A172 (cell line): ENCODE results near the gene S1PR5. TPM values are rescaled to one million over a fixed set of nuclear protein-coding genes. Genes with fewer than 3 reads are reported as not detected.
"Not testable (repeated sequence)": the region's sequence is repeated elsewhere in the genome, so short reads cannot be mapped to it uniquely, and the experiment has no call there.

Experiments
- DNase-seq: peaks from one replicate; pipeline ENCODE4 v3.0.0-alpha.2; 2015; ENCODE audit warnings: low spot score
- total RNA-seq: library from RNA; depleted of rRNA; stranded (reverse); fragments of >200 nt; shearing (Covaris generic); gene quantifications from 2 replicates; pipeline ENCODE4 v1.2.3, GENCODE V29; 2014

S1PR5 gene
- total RNA-seq, 1 experiment from 2014 or later: 9.0 TPM

DNA sequence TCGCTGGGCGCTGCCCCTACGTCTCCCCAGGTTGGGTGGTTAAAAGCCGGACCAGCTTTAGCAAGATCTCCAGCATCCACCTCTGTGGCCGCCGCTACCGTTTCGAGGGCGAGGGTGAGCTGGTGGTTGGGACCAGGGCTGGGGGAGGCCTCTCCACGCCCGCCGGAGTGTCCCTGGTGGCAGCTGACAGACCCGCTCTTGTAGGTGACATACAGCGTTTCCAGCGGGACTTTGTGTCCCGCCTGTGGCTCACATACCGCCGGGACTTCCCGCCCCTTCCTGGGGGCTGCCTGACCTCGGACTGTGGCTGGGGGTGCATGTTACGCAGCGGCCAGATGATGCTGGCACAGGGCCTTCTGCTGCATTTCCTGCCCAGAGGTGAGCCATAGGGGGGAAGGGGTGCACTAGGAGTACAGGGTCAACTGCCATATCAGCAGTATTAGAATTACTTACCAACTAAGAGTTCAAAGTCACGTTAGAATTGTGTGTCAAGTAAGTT, 27.6 kb upstream of the S1PR5 start:
- DNase-seq: no peak

DNA sequence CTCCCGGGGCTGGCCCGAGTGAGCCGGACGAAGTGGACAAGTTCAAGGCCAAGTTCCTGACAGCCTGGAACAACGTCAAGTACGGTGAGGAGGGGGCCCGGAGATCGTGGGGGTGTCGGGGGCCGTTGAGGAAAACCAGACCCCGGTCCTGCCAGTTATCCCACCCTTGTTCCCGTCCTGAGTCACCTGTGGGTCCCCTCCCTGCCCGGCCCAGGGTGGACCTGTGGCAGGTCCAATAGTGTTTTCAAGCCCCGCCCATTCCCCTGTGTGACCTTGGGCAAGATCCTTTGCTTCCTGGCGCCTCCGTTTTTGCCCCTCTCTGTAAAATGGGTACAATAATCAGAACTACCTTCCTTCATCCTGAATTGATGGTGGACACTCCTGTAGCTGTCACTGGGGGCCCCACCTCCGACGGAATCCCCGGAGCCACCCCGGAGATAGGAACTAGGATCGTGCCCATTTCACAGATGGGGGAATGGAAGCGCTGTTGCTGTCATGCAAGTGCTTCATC, 27.1 kb upstream of the S1PR5 start:
- DNase-seq: no peak

DNA sequence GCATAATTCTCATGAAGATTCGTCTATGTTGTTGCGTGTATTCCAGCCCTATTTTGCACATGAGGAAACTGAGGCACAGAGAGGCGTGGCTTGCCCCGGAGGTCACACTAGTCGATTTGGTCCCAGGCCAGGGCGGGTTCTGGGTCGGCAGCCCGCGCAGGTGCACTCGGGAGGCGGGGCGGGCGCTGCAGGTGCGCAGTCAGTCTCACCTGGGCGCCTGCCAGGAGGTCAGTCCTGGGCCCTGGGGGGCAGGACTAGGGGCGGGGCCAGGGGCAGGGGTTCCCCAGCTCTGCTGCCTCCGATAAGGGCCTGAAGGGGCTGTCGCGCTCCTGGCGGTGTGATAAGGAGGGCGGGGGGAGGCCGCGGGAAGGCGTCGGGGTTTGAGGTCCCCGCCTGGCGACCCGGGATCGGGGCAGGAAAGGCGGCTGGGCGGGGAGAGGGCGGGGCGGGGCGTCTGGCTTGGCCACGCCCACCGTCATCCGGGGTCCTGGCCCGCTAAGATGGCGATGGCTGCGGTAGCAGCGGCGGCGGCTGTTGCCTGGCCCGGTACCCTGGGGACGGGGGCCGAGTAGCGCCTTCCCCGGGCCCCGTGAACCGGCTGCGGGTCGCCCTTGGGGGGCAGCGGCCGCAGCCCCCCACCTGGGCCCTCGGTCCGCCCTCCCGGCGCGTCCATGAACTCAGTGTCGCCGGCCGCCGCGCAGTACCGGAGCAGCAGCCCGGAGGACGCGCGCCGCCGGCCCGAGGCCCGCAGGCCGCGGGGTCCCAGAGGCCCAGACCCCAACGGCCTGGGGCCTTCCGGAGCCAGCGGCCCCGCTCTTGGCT, 26.4 kb upstream of the S1PR5 start, which contains the start of gene ATG4D:
Gene ATG4D (plus strand): TSS at position 485 of the 822 bp plus-strand sequence. CDS start 187 bp downstream, at position 672.
- peak; percentile 53 for DNase-seq

DNA sequence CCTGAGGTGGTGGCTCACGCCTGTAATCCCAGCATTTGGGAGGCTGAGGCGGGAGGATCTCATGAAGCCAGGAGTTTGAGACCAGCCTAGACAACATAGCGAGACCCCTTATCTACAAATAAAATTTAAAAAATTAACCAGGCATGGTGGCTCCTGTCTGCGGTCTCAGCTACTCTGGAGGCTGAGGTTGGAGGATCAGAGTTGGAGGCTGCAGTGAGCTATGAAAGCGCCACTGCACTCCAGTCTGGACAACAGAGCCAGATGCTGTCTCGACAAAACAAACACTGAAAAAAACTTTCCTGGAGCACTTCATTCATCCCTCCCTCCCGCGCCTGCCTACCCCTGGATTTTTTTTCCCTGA, 25.8 kb upstream of the S1PR5 start:
- DNase-seq: no peak

DNA sequence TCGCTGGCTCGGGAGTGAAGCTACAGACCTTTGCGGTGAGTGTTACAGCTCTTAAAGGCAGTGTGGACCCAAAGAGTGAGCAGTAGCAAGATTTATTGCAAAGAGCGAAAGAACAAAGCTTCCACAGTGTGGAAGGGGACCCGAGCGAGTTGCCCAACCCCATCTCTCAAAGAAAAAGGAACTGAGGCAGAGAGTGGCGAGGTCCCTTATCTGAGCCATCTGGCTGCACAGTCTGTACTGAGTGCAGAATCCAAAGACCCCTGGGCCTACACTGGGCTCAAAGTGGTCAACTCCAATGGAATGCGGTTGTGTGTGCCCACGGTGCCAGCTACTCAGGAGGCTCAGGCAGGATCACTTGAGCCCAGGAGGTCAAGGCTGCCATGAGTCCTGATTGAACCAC, 21.8 kb upstream of the S1PR5 start:
- not testable (repeated sequence) for DNase-seq

DNA sequence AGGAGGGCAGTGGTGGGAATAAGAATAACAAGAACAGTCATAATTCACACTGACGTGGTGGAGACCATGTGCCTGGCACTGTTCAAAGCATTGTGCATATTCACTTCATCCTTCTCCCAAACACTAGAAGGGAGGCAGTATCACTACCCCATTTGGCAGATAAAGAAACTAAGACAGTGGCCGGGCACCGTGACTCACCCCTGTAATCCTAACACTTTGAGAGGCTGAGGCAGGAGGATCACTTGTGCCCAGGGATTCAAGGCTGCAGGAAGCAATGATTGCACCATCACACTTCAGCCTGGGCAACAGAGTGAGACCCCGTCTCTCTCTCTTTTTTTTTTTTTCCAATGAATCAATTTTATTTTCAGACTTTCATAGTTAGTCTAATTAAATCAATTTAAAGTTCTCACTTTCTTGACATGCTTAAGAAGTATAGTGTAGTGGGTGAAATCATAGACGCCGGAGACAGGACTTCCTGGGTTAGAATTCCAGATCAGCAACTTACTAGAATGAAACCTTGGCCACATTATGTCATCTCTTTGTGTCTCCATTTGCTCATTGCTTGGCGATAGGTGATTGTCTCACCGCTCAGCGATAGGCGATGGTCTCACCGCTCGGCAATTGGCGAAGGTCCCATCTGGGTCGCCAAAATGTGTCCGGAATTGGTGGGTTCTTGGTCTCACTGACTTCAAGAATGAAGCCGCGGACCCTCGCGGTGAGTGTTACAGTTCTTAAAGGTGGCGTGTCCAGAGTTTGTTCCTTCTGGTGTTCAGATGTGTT, 21.1 kb upstream of the S1PR5 start:
- DNase-seq: no peak

DNA sequence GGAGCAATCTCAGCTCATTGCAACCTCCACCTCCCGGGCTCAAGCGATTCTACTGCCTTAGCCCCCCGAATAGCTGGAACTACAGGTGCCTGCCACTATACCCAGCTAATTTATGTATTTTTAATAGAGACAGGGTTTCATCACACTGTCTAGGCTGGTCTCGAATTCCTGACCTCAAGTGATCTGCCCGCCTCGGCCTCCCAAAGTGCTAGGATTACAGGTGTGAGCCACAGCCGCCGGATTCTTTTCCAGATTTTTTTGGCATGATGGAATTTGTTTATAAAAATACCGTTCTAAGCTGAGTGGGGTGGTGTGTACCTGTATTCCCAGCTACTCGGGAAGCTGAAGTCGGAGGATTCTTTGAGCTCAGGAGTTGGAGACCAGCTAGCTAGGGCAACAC, 20.4 kb upstream of the S1PR5 start:
- DNase-seq: no peak

DNA sequence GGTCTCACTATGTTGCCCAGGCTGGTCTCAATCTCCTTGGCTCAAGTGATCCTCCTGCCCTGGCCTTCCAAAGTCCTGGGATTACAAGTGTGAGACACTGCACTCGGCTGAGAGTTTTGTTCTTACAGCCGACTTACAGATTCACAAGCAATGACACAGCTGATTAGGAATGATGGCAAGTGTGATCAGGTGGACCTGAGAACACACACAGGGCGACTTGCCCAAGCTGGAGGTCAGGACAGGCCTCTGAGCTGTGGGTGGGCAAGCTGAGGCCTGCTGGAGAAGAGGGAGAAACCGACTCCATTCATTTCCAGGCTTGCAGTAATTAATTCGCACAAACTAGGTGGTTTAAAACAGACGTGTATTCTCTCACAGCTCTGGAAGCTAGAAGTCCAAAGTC, 18.4 kb upstream of the S1PR5 start:
- DNase-seq: no peak

DNA sequence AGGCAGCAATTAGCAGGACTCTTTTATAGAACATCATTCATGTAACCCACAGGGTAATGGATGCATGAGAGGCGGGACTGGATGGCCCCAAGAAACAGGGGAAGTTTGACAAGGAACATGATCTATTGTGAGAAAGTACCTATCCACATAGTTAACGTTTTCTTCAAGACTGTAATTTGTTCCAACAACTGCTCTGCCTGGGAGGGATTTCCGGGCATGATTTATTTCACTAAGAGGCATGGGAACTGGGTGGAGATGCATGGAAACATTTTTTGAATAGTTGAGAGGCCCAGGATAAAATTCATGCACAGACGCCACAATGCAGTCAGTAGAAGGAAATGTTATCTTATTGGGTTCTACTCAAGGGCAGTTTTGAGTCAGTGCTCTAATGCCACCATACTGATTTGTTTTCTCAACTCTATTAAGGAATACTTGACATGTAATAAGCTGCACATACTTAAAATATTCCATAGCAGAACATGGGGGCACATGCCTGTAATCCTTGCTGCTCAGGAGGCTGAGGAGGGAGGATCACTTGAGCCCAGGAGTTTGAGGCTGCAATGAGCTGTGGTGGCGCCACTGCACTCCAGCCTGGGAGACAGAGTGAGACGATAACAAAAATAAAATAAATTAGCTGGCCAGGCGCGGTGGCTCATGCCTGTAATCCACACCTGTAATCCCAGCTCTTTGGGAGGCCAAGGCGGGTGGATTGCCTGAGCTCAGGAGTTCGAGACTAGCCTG, 16.6 kb upstream of the S1PR5 start:
- DNase-seq: peak; percentile 99

DNA sequence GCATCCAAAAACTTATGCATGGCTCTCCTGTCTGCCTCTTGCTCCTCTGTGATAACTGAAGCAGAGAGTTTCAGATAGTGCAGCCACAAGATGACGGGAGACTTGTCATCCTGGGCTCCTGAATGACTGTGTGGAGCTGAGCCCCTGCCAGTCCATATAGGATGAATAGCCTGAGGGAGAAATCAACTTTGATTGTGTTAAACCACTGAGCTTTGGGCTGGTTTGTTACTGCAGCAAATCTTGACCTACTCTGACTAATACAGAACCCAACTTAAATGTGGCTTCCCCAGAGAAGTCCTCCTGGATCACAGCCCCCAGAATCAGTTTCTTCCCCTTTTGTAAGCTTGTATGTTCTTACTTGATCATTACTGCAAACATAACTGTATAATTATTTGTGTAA, 15.2 kb upstream of the S1PR5 start:
- DNase-seq: no peak

DNA sequence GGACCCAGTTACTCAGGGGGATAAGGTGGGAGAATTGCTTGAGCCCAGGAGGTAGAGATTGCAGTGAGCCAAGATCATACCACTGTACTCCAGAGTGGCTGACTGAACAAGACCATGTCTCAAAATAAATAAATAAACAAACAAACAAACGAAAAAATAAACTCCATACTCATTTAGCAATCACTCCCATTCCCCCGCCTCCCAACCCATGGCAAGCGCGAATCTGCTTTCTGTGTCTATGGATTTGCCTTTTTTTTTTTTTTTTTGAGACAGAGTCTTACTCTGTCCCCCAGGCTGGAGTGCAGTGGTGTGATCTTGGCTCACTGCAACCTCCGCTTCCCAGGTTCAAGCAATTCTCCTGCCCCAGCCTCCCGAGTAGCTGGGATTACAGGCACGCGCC, 9.6 kb upstream of the S1PR5 start:
- not testable (repeated sequence) for DNase-seq

DNA sequence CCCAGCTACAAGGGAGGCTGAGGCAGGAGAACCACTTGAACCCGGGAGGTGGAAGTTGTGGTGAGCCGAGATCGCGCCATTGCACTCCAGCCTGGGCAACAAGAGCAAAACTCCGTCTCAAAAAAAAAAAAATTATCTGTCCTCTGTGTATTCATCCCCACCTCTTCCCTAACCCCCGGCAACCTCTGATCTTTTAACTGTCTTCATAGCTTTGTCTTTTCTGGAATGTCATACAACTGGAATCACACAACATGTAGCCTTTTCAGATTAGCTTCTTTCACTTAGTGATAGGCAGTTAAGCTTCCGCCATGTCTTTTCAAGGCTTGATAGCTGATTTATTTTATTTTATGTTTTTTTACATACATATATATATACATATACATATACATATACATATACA, 8.4 kb upstream of the S1PR5 start:
- no peak for DNase-seq

DNA sequence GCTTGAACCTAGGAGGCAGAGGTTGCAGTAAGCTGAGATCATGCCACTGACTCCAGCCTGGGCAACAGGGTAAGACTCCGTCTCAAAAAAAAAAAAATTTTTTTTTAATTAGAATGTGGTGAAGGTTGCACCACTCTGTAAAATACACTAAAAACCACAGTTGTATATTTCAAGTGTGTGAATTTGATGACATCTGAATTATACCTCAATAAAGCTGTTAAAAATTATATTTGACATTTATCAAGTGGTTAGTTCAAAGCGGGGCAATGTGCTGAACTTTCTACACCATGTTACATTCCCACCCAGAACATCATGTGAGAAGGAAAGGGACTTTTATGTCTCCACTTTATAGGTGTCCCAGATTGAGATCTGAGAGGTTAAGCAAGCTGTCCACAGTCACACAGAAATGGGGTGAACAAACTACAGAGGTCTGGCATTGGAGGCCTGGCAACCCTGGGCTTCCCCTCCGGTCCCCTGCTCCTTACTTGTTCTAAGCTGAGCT, 5.9 kb upstream of the S1PR5 start:
- DNase-seq: no peak

DNA sequence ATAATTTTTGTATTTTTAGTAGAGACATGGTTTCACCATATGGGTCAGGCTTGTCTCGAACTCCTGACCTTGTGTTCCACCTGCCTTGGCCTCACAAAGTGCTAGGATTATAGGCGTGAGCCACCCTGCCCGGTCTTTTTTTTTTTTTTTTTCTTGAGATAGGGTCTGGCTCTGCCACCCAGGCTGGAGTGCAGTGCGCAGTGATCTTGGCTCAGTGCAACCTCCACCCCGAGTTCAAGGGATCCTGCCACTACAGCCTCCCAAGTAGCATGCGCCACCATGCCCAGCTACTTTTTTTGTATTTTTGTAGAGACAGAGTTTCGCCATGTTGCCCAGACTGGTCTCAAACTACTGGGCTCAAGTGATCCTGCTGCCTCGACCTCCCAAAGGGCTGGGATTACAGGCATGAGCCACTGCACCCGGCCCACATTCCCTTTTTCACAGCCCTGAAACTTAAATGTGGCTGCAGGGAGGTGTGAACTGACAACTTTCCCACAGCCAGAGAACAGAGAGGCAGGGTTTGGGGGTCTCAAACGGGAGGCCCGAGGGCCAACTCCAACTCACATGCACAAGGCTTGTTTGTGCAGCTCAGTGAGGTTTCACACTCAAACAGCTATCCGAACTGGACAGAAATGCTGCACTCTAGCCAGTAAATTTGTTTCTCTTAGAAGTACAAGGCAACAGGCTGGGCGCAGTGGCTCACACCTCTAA, 4.4 kb upstream of the S1PR5 start:
- no peak for DNase-seq

DNA sequence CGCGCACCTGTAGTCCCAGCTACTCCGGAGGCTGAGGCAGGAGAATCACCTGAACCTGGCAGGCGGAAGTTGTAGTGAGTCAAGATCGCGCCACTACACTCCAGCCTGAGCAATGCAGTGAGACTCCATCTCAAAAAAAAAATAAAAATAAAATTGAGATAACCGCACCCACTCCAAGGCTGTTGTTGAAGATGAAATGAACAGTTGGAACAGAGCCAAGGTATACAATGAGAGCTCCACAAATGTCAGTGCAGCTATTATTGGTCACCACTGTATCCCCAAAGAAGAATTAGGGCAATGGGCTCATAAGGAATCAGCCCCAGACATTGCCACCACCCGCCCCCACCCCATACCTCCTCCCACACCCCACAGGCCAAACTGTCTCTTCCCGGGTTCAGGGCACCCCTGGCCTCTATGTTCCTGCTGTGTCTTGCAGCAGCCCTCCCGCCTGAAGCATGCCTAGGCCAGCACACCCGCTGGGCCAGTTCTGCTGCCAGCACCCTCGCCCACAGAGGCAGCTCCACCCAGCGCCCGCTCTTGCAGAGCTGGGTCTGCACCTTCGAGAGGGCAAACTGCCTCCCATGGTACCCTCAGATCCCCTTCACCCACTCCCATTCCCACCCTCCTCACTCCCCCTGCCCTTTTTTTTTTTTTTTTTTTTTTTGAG, 3.5 kb upstream of the S1PR5 start:
- DNase-seq: no peak

DNA sequence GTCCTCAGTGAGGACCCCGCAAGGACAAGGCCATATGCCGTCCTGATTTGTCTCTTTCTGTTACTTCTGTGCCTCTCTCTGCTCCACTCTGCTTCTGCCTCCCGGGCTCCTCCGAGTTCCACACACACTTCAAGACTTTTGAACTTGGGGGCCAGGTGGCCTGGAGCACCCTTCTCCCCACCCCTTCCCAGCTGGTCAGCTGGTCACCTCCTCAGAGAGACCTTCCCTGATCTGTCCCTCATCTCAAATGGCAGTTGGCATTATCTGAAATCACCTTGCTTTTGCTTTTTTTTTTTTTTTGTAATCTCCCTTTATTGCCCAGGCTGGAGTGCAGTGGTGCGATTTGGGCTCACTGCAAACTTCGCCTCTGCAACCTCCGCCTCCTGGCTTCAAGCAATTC, 2.2 kb upstream of the S1PR5 start:
- no peak for DNase-seq

DNA sequence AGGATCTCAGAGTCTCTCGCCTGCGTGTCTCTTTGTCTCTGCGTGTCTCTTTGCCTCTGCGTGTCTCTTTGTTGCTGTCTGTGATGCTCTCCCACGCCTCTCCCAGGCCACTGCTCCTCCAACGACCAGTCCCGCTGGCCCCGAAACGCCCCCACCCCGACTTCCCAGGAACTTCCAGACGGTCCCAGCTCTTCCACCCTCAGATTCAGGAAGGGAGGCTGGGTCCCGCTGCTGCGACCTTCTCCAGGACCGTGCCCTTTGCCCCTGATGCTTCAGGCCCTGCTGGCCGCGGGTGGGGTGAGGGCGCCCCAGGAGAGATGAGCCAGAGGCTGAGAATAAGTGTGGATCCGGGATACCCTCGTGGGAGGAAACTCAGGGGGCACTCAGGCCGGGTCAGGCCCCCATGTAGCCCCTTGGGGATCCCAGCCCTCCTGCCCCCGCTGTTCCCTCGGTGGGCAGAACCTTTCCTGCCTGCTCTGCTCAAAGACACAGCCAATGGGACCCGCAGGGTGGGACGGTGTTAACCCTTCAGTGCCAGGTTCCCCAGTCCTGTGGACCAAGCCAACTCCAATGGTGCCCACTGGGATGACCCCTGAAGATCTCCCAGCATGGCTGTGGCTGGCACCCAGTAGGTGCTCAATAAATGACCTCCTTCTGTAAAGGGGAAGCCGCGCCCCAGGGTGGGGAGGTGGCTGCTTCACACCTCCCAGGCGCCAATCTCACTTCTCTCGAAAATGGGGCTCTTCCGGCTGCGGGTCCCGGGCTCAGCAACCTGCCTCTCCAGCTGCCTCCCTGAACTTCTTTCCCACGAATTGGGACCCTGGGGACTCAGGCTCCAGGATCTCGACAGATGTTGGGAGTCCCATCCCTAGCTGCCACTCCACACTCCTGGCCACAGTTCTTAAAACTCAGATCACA, 1.5 kb upstream of the S1PR5 start:
- DNase-seq: no peak

DNA sequence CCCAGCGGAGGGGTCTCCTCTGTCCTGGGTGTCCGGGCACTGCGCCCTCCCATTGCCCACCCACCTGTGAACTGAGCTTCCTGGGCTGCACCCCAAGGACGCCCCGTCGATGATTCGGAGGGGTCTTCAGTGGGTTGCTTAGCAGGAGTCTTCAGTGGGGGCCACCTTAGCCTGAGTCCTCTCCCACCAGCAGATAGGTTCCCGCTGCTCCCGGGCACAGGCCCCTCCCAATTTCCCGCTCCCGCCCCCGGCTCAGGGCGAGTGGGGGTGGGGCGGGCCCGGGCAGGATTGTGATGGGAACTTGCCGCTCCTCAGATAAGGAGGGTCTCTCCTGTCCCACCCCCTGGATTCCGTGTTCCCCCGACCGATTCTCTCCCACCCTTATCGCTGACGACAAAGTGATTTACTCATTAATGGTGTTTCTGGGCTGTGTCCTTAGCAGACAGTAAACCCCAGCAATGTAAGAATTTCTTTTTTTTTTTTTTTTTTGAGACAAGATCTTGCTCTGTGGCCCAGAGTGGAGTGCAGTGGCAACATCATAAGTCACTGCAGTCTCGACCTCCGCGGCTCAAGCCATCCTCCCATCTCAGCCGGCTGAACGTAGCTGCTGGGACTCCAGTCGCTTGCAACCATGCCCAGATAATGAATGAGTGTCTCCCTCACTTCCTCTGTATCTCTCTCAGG, 655 bp upstream of the S1PR5 start:
- peak; percentile 39 for DNase-seq
